IMR-90 (cell line): Measurements from ENCODE around the gene STAC. TPM values are rescaled to one million over a fixed set of nuclear protein-coding genes. Genes with fewer than 3 reads are reported as not detected.

Experiments
- ATAC-seq: fragments of 200-7000 bp; cut with Tn5 transposase; 2 replicates; pipeline ENCODE4 v1.9.1; 2020; ENCODE audit warnings: low read depth, mild to moderate bottlenecking, moderate library complexity
- BruUV-seq: library from RNA; stranded (reverse); fragments of 400-500 nt; replicated peaks from 2 replicates; lab custom pipeline; 2021; lab: Mats Ljungman, UMichigan
- CTCF ChIA-PET: fragments of 300-600 bp; formaldehyde crosslinking; extraction: SDS; loops from one replicate; lab custom pipeline; 2021; ENCODE audit warnings: antibody characterized with exemption; lab: Yijun Ruan, JAX
- POLR2A ChIA-PET: fragments of 300-600 bp; sonication (Branson Sonifier 250); formaldehyde crosslinking; loops from one replicate; lab custom pipeline; 2022; ENCODE audit warnings: antibody characterized with exemption; ENCODE audit not compliant: unreplicated experiment; lab: Charles Lee
- DNase-seq: peaks from one replicate; pipeline ENCODE4 v3.0.0; 2013
- H2AFZ ChIP-seq: replicated peaks from 2 replicates; pipeline ENCODE3; 2013; ENCODE audit warnings: low read length, mild to moderate bottlenecking; ENCODE audit not compliant: poor library complexity
- H2AK5ac ChIP-seq: 2 replicates; pipeline ENCODE4 v1.6.1; 2013; ENCODE audit warnings: low read depth, low read length, inconsistent platforms
- H2AK9ac ChIP-seq: replicated peaks from 2 replicates; pipeline ENCODE3; 2013; ENCODE audit warnings: mild to moderate bottlenecking, low read depth, low read length, moderate library complexity; ENCODE audit not compliant: poor library complexity
- H2BK120ac ChIP-seq: 2 replicates; pipeline ENCODE4 v1.6.1; 2013; ENCODE audit warnings: low read depth, low read length, inconsistent platforms
- H2BK15ac ChIP-seq: 3 replicates; pipeline ENCODE4 v1.6.1; 2013; ENCODE audit warnings: low read depth, low read length, inconsistent platforms
- H2BK20ac ChIP-seq: 2 replicates; pipeline ENCODE4 v1.6.1; 2013; ENCODE audit warnings: low read depth, mild to moderate bottlenecking, inconsistent platforms, low read length, moderate library complexity
- H2BK5ac ChIP-seq: 2 replicates; pipeline ENCODE4 v1.6.1; 2013; ENCODE audit warnings: mild to moderate bottlenecking, low read depth, low read length, inconsistent platforms; ENCODE audit not compliant: poor library complexity, severe bottlenecking
- H3K14ac ChIP-seq: replicated peaks from 2 replicates; pipeline ENCODE4 v1.6.1; 2013; ENCODE audit warnings: low read depth, low read length, inconsistent platforms
- H3K18ac ChIP-seq: 2 replicates; pipeline ENCODE4 v1.6.1; 2013; ENCODE audit warnings: low read depth, low read length, control low read depth
- H3K23ac ChIP-seq: 2 replicates; pipeline ENCODE4 v1.6.1; 2013; ENCODE audit warnings: low read depth, low read length, inconsistent platforms
- H3K27ac ChIP-seq: 2 replicates; pipeline ENCODE4 v1.5.1; 2013; ENCODE audit warnings: mild to moderate bottlenecking, control low read depth, low read length; ENCODE audit not compliant: insufficient read depth
- H3K27me3 ChIP-seq: 2 replicates; pipeline ENCODE4 v1.6.1; 2013; ENCODE audit warnings: low read length; ENCODE audit not compliant: control insufficient read depth, insufficient read depth
- H3K36me3 ChIP-seq: 2 replicates; pipeline ENCODE4 v1.6.1; 2013; ENCODE audit warnings: low read length, mixed read lengths; ENCODE audit not compliant: control insufficient read depth, insufficient read depth
- H3K4ac ChIP-seq: 2 replicates; pipeline ENCODE4 v1.6.1; 2013; ENCODE audit warnings: low read depth, low read length, inconsistent platforms
- H3K4me1 ChIP-seq: 2 replicates; pipeline ENCODE4 v1.6.1; 2013; ENCODE audit warnings: low read length, mixed read lengths; ENCODE audit not compliant: control insufficient read depth, insufficient read depth
- H3K4me2 ChIP-seq: 2 replicates; pipeline ENCODE4 v1.6.1; 2013; ENCODE audit warnings: low read depth, mild to moderate bottlenecking, control low read depth, low read length, moderate library complexity
- H3K4me3 ChIP-seq: 2 replicates; pipeline ENCODE4 v1.5.1; 2013; ENCODE audit warnings: low read depth, mild to moderate bottlenecking, control low read depth, low read length, moderate library complexity; ENCODE audit not compliant: insufficient read depth
- H3K56ac ChIP-seq: 2 replicates; pipeline ENCODE4 v1.6.1; 2013; ENCODE audit warnings: low read length, inconsistent platforms; ENCODE audit not compliant: insufficient read depth; ENCODE audit errors: extremely low read depth
- H3K79me1 ChIP-seq, 2 experiments: 2 replicates each; pipeline ENCODE4 v1.6.1; 2013; ENCODE audit warnings: low read length in 2 of 2, inconsistent platforms in 1 of 2, low read depth in 1 of 2
- H3K9ac ChIP-seq: 2 replicates; pipeline ENCODE4 v1.6.1; 2013; ENCODE audit warnings: low read depth, low read length, control low read depth
- H3K9me1 ChIP-seq: 2 replicates; pipeline ENCODE4 v1.6.1; 2013; ENCODE audit warnings: low read length, inconsistent platforms; ENCODE audit not compliant: insufficient read depth
- H3K9me3 ChIP-seq: 2 replicates; pipeline ENCODE4 v1.6.1; 2013; ENCODE audit warnings: low read length; ENCODE audit not compliant: control insufficient read depth, insufficient read depth
- H4K20me1 ChIP-seq: 2 replicates; pipeline ENCODE4 v1.6.1; 2013; ENCODE audit warnings: low read length, inconsistent platforms; ENCODE audit not compliant: insufficient read depth
- H4K5ac ChIP-seq: 2 replicates; pipeline ENCODE4 v1.6.1; 2013; ENCODE audit warnings: mild to moderate bottlenecking, low read depth, low read length, control low read depth
- H4K8ac ChIP-seq, 2 experiments: 2 replicates each; pipeline ENCODE4 v1.6.1; 2013; ENCODE audit warnings: low read depth in 2 of 2, low read length in 2 of 2, control low read depth in 1 of 2, inconsistent platforms in 1 of 2
- H4K91ac ChIP-seq: 2 replicates; pipeline ENCODE4 v1.6.1; 2013; ENCODE audit warnings: low read depth, low read length, inconsistent platforms; ENCODE audit not compliant: insufficient read depth
- CEBPB ChIP-seq: IDR thresholded peaks from 2 replicates; pipeline ENCODE4 v1.6.1; 2012; ENCODE audit warnings: low read depth, low read length, improper control_type of control experiment
- MAFK ChIP-seq: IDR thresholded peaks from 2 replicates; pipeline ENCODE4 v1.6.1; 2012; ENCODE audit warnings: low read depth, low read length, improper control_type of control experiment
- MAZ ChIP-seq: IDR thresholded peaks from 2 replicates; pipeline ENCODE4 v1.6.1; 2012; ENCODE audit warnings: low read depth, mild to moderate bottlenecking, low read length, improper control_type of control experiment, moderate library complexity, borderline replicate concordance
- NFE2L2 ChIP-seq: fragments of 150-350 bp; IDR thresholded peaks from 2 replicates; pipeline ENCODE4 v1.6.1; 2016; ENCODE audit warnings: low read depth, mild to moderate bottlenecking, low read length
- POLR2A ChIP-seq: IDR thresholded peaks from 2 replicates; pipeline ENCODE4 v1.6.1; 2012; ENCODE audit warnings: mild to moderate bottlenecking, low read depth, low read length
- RAD21 ChIP-seq: IDR thresholded peaks from 2 replicates; pipeline ENCODE4 v1.6.1; 2012; ENCODE audit warnings: low read length, improper control_type of control experiment
- RCOR1 ChIP-seq: IDR thresholded peaks from 2 replicates; pipeline ENCODE4 v1.6.1; 2012; ENCODE audit warnings: mild to moderate bottlenecking, low read length, improper control_type of control experiment; ENCODE audit not compliant: insufficient replicate concordance
- SMC3 ChIP-seq: fragments of 150-350 bp; IDR thresholded peaks from 2 replicates; pipeline ENCODE4 v1.6.1; 2016; ENCODE audit warnings: low read depth, mild to moderate bottlenecking, antibody characterized with exemption, low read length, moderate library complexity
- WGBS, 2 experiments: methylation state at CpG; one replicate each; pipeline versions ENCODE4 v1.1.5 to v1.1.7; 2013; ENCODE audit warnings: missing lambda C conversion rate in 2 of 2; ENCODE audit not compliant: insufficient read length in 1 of 2; ENCODE audit errors: extremely low coverage in 2 of 2; 5-methylcytosine and 5-hydroxymethylcytosine counted together
- dilution Hi-C: fragments of 300-500 bp; cut with HindIII; formaldehyde crosslinking; loops from one replicate; pipeline ENCODE4 v1.14.3; 2018; ENCODE audit warnings: low sequenced_read_pairs; ENCODE audit not compliant: unreplicated experiment
- in situ Hi-C: fragments of 300-500 bp; cut with MboI; formaldehyde crosslinking; loops from 3 replicates; pipeline ENCODE4 v1.14.3; 2019; ENCODE audit warnings: low sequenced_read_pairs, inconsistent platforms, mixed read lengths
- intact Hi-C: fragments of 100-400 bp; cut with micrococcal nuclease; formaldehyde crosslinking; loops from 2 replicates; pipeline ENCODE4 v1.10.0; 2022
- polyA plus RNA-seq, 3 experiments: library from polyadenylated mRNA; depleted of rRNA; stranded (reverse); fragments of >200 nt; gene quantifications; 2 replicates each; pipeline ENCODE4 v1.2.3, GENCODE V29; 2012; ENCODE audit warnings: low replicate concordance in 1 of 3
- total RNA-seq: library from RNA; depleted of rRNA; stranded (reverse); fragments of >200 nt; gene quantifications from 2 replicates; pipeline ENCODE4 v1.2.3, GENCODE V29; 2012
- TF ChIP-seq, protein P1 (sequence below): fragments of 150-350 bp; IDR thresholded peaks from 2 replicates; pipeline ENCODE4 v1.6.1; 2016; ENCODE audit warnings: low read depth, mild to moderate bottlenecking, low read length, moderate library complexity, borderline replicate concordance

The STAC gene
- total and polyA plus RNA-seq, 2 of the 4 experiments (the other 2 are of a cell fraction): 0.19 to 0.36 TPM

DNA sequence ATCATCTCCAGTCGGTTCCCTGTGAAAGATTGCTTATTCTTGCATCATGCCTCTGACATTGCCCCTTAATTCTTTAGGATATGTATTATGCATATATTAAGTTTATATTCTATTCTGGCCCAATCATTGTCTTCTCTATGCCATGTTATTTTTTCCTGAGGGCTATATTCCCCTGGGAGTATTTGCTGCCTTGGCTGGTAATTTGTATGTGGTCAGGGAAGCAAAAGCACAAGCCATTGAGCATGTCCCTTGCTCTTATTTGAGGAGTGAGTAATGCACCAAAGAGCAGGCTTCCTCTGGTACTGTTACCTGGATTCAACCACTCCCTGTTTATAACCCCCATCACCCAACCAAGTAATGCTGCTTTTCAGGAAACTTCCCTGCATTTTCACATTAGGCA, 36.3 kb downstream of the STAC start:
- H3K56ac ChIP-seq: no peak overlapping the region
- H2AK5ac ChIP-seq: no peak overlapping the region
- H4K91ac ChIP-seq: no peak overlapping the region
- H4K8ac ChIP-seq: no peak overlapping the region
- no peak overlapping the region for H2AK9ac ChIP-seq
- H3K23ac ChIP-seq: no peak overlapping the region
- H2BK20ac ChIP-seq: no peak overlapping the region
- no peaks in the 10 kb centered on the region for H3K9me3 ChIP-seq
- DNase-seq (no peak), ATAC-seq (no peak)
- H2AFZ ChIP-seq: no peak overlapping the region
- H2BK120ac ChIP-seq: no peak overlapping the region
- H4K5ac ChIP-seq: no peak overlapping the region
- TF ChIP-seq POLR2A: no peak
- TF ChIP-seq MAFK: no peak
- no peak for TF ChIP-seq RCOR1
- TF ChIP-seq NFE2L2: no peak
- no peak for TF ChIP-seq SMC3
- TF ChIP-seq, protein P1, sequence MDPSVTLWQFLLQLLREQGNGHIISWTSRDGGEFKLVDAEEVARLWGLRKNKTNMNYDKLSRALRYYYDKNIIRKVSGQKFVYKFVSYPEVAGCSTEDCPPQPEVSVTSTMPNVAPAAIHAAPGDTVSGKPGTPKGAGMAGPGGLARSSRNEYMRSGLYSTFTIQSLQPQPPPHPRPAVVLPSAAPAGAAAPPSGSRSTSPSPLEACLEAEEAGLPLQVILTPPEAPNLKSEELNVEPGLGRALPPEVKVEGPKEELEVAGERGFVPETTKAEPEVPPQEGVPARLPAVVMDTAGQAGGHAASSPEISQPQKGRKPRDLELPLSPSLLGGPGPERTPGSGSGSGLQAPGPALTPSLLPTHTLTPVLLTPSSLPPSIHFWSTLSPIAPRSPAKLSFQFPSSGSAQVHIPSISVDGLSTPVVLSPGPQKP: no peak
- no peak for TF ChIP-seq MAZ
- TF ChIP-seq CEBPB: no peak
- no peak for TF ChIP-seq RAD21
- H3K4me2 ChIP-seq: no peak overlapping the region
- dilution Hi-C loops: no loop called here
- in situ Hi-C loops: no loop called here
- no peak overlapping the region for H3K14ac ChIP-seq
- WGBS, 2 experiments: no CpG with 5 or more reads among the region's 1 CpG
- H2BK5ac ChIP-seq: no peak overlapping the region
- no peaks in the 10 kb centered on the region for H3K79me1 ChIP-seq
- no peak overlapping the region for H3K27ac ChIP-seq
- ChIA-PET POLR2A (no interaction called here), CTCF (no interaction called here)
- no peaks in the 10 kb centered on the region for H4K20me1 ChIP-seq
- no TSS peak for BruUV-seq
- H3K4me3 ChIP-seq: no peak overlapping the region
- H2BK15ac ChIP-seq: no peak overlapping the region
- H3K9ac ChIP-seq: no peak overlapping the region
- H3K27me3 ChIP-seq: no peaks in the 10 kb centered on the region
- no peaks in the 10 kb centered on the region for H3K36me3 ChIP-seq
- H3K18ac ChIP-seq: no peak overlapping the region
- H3K4me1 ChIP-seq: no peaks in the 10 kb centered on the region
- H3K4ac ChIP-seq: no peak overlapping the region
- H3K9me1 ChIP-seq: no peaks in the 10 kb centered on the region
- intact Hi-C loops: no loop called here
